Nephron progenitor cell (in vitro differentiated cells): Measurements from ENCODE around the gene HERC2.

Source experiments
- DNase-seq: peaks from one replicate; pipeline ENCODE4 v3.0.0; 2021
- H3K27ac Mint-ChIP-seq: 2 replicates; pipeline ENCODE4 v1.8.0; 2021; ENCODE audit warnings: mild to moderate bottlenecking, moderate library complexity, mixed read lengths
- H3K27me3 Mint-ChIP-seq: 2 replicates; pipeline ENCODE4 v1.8.0; 2021; ENCODE audit warnings: mild to moderate bottlenecking, low read depth, mixed read lengths; ENCODE audit not compliant: poor library complexity
- H3K36me3 Mint-ChIP-seq: 2 replicates; pipeline ENCODE4 v1.8.0; 2021; ENCODE audit warnings: low read depth, mixed read lengths
- H3K4me1 Mint-ChIP-seq: 2 replicates; pipeline ENCODE4 v1.8.0; 2021; ENCODE audit warnings: mixed read lengths
- H3K4me3 Mint-ChIP-seq: 2 replicates; pipeline ENCODE4 v1.8.0; 2021; ENCODE audit warnings: mild to moderate bottlenecking, moderate library complexity, mixed read lengths
- H3K9me3 Mint-ChIP-seq: 2 replicates; pipeline ENCODE4 v1.8.0; 2021; ENCODE audit warnings: mild to moderate bottlenecking, moderate library complexity, mixed read lengths
- TF ChIP-seq, protein P1 (sequence below): fragments of 200-600 bp; sonication (generic); IDR thresholded peaks from 2 replicates; pipeline ENCODE4 v1.5.0; 2021; ENCODE audit warnings: antibody characterized with exemption

Gene HERC2

DNA sequence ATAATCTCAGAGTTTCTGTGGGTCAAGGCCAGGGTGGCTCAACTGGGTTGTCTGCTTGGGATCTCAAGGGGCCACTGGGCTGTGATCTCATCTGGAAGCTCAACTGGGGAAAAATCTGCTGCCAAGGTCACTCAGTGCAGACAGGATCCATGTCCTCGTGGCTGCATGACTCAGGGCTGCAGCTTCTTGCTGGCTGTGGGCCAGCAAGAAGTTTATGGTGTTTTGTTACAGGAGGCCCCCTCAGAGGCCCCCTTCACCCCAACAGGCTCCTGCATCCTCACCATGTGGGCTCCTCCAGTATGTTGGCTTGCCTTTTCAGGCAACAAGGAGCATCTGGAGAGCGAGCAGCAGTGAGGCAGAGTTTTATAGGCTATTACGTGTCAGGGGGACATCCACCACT, 237.4 kb downstream of the HERC2 start:
- Mint-ChIP-seq H3K4me1 (no peaks in the 10 kb centered on the region), H3K27me3 (peaks cover 10% of the 10 kb centered on the region), H3K27ac (no peak overlapping the region), H3K36me3 (peaks cover 3% of the 10 kb centered on the region), H3K9me3 (peaks cover 32% of the 10 kb centered on the region), H3K4me3 (no peak overlapping the region)
- TF ChIP-seq, protein P1, sequence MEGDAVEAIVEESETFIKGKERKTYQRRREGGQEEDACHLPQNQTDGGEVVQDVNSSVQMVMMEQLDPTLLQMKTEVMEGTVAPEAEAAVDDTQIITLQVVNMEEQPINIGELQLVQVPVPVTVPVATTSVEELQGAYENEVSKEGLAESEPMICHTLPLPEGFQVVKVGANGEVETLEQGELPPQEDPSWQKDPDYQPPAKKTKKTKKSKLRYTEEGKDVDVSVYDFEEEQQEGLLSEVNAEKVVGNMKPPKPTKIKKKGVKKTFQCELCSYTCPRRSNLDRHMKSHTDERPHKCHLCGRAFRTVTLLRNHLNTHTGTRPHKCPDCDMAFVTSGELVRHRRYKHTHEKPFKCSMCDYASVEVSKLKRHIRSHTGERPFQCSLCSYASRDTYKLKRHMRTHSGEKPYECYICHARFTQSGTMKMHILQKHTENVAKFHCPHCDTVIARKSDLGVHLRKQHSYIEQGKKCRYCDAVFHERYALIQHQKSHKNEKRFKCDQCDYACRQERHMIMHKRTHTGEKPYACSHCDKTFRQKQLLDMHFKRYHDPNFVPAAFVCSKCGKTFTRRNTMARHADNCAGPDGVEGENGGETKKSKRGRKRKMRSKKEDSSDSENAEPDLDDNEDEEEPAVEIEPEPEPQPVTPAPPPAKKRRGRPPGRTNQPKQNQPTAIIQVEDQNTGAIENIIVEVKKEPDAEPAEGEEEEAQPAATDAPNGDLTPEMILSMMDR, result no peak
- DNase-seq, result no peak

DNA sequence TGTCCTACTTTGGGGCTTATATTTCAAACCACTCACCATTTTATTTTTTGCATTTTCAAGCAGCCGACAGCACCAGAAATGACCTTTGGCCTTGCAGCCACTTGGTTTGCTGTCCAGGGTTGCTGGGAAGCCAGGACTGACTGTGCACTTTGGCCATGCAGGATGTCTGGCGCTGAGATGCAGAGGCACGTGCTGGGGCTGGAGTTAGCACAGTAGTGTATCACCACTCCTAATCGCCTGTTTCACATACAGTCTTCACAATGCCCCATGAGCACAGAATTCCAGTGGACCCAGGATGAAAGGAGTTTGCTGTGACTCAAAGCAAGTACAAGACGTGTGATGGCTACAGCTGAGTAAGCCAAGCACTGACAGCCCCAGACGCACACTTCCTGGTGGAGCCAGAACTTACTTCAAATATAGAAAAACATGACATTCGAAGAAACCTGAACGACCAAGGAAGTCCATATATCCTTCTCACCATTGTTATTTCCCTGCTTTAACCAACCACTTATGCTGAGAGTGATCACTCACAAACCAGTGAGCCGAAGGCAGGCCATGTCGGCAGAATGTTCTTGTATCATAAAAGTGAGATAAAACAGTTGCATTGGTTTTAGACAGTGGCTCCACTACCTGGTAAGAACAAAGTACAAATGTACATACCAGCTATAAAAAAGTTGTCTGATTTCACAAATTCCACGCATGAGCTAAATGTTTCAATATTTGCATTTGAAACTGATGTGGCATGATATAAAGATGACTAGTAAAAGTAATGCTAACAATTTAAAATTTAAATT, 238.9 kb downstream of the HERC2 start:
- H3K27me3 Mint-ChIP-seq, result peaks cover 10% of the 10 kb centered on the region
- TF ChIP-seq, protein P1, result no peak
- no peak for DNase-seq
- H3K4me3 Mint-ChIP-seq, result no peak overlapping the region
- no peak overlapping the region for H3K27ac Mint-ChIP-seq
- no peaks in the 10 kb centered on the region for H3K36me3 Mint-ChIP-seq
- peaks cover 20% of the 10 kb centered on the region for H3K9me3 Mint-ChIP-seq
- no peaks in the 10 kb centered on the region for H3K4me1 Mint-ChIP-seq

DNA sequence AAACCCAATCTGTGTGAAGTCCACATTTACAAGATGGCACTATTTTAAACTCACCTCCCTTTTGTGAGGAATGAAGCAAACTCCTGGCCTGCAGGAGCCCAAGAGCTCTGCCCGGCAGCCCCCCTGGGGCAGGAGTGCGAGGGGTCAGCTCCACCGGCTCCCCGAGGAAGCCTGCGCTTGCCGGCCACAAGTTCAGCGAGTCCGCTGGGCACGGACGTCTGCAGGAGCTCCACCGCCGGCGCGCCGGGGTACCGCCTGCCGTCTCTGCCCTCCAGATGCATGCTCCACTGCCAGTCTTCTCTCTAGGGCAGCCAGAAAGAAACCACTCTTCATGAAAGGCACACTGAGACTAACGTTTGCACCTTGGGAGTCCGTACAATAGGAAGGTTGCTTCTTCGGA, 240.4 kb downstream of the HERC2 start:
- Mint-ChIP-seq H3K36me3 (no peaks in the 10 kb centered on the region), H3K27me3 (peaks cover 10% of the 10 kb centered on the region), H3K4me3 (no peak overlapping the region), H3K4me1 (no peaks in the 10 kb centered on the region), H3K9me3 (peaks cover 9% of the 10 kb centered on the region), H3K27ac (no peak overlapping the region)
- no peak for DNase-seq
- TF ChIP-seq, protein P1, result no peak

DNA sequence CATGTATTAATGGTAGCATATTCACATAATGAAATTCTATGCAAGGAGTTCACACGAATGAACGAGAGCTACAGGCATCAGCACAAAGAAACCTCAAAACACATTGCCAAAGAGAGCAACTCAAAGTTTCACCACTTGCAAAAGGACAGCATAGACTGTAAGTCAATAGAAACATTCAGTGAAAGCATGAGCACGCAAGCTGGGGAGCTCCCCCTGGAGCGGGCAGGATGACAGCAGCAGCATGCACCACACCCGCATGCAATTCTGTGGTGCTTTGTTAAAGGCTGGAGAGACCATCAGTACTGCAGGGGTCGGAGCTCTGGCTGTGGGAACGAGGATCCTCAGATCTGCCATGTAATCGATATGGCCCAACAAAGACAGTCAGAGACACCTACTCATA, 241.6 kb downstream of the HERC2 start:
- Mint-ChIP-seq H3K27me3 (peaks cover 13% of the 10 kb centered on the region), H3K36me3 (no peaks in the 10 kb centered on the region), H3K4me1 (no peaks in the 10 kb centered on the region), H3K27ac (no peak overlapping the region), H3K4me3 (no peak overlapping the region), H3K9me3 (peaks cover 4% of the 10 kb centered on the region)
- no peak for DNase-seq
- TF ChIP-seq, protein P1, result no peak

DNA sequence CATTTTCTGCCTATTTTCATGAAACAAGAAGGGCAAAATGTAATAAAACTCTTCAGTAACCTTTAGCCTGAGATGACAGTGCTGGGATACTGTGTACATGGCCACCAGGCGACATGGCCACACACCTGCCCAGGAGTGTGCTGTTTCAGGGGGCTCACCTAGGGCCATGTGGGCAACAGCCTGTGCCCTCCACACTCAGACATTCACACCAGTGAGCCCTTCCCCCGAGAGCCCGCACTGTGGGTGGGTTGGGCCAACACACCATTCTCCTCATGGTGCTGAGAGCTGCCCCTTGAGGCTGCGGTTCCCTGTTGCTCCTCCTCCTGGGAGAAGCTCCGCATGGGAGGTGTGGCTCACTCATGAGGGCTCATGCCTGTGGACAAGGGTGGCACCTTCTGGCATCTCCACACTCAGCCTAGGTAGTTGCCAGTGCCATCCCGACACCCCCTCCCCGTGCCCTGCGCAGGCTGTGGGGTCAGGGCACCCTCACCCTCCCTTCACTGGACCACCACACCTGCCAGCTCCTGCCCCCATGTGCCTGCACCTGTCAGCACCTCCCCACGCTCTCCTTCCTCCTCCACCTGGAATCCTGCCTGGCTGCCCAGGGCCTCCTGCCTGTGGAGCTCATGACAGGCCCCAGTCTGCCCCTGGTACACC, 242.5 kb downstream of the HERC2 start:
- Mint-ChIP-seq H3K27ac (no peak overlapping the region), H3K4me1 (no peaks in the 10 kb centered on the region), H3K9me3 (peaks cover 3% of the 10 kb centered on the region), H3K27me3 (peaks cover 16% of the 10 kb centered on the region), H3K36me3 (no peaks in the 10 kb centered on the region), H3K4me3 (no peak overlapping the region)
- no peak for DNase-seq
- TF ChIP-seq, protein P1, result no peak
